Adipocyte (in vitro differentiated cells): ENCODE data around the gene ANGEL1.

Source experiments
- DNase-seq: peaks from one replicate; pipeline ENCODE4 v3.0.0-alpha.2; 2015; ENCODE audit warnings: low read depth
- H3K27me3 ChIP-seq: replicated peaks from 2 replicates; pipeline ENCODE4 v1.7.0; 2013; ENCODE audit warnings: mild to moderate bottlenecking, low read length, moderate library complexity; ENCODE audit not compliant: control insufficient read depth, insufficient read depth
- H3K36me3 ChIP-seq: 2 replicates; pipeline ENCODE4 v1.7.0; 2013; ENCODE audit warnings: low read length, mild to moderate bottlenecking, moderate library complexity; ENCODE audit not compliant: control insufficient read depth, insufficient read depth, severe bottlenecking
- H3K4me1 ChIP-seq: 2 replicates; pipeline ENCODE4 v1.7.0; 2013; ENCODE audit warnings: mild to moderate bottlenecking, low read length, moderate library complexity; ENCODE audit not compliant: control insufficient read depth, insufficient read depth
- H3K4me3 ChIP-seq: 2 replicates; pipeline ENCODE4 v1.7.0; 2013; ENCODE audit warnings: mild to moderate bottlenecking, low read length, moderate library complexity
- H3K9ac ChIP-seq: 2 replicates; pipeline ENCODE4 v1.7.0; 2013; ENCODE audit warnings: mild to moderate bottlenecking, low read length, moderate library complexity
- H3K9me3 ChIP-seq: 2 replicates; pipeline ENCODE4 v1.7.0; 2013; ENCODE audit warnings: mild to moderate bottlenecking, low read length, moderate library complexity; ENCODE audit not compliant: control insufficient read depth

The ANGEL1 gene

DNA sequence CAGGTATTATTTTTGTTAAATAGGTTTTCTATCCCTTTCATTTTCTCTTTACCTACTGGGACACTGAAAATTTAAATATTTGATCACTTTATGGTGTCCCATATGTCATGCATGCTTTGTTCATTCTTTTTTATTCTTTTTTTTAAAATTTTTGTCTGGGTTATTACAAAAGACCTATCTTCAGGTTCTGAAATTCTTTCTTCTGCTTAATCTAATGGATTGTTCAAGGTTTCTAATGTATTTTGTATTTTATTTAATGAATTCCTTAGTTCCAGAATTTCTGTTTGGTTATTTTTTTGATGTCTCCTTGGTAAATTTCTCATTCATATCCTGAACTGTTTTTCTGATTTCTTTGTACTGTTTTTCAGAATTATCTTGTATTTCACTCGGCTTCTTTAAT is 71.6 kb downstream of the ANGEL1 start:
- Histone ChIP-seq H3K9ac (no peak overlapping the region), H3K36me3 (no peaks in the 10 kb centered on the region), H3K4me1 (no peaks in the 10 kb centered on the region), H3K9me3 (peaks cover 15% of the 10 kb centered on the region), H3K4me3 (no peak overlapping the region), H3K27me3 (no peaks in the 10 kb centered on the region)
- no peak for DNase-seq
